Measurements from ENCODE around the gene TMEM128.

TMEM128 gene

GRCh38 chr4:4248029-4248884 lies at the start of gene TMEM128:
TSS of gene TMEM128 (minus strand) at chr4:4248223. CDS start at chr4:4248202, 21 bp downstream.
- peak; percentile 96 for DNase-seq (ENCODE audit: low read depth)
- TF ChIP-seq MYC (IDR thresholded peaks at IDR 0.05; ENCODE audit: low read depth, low read length) (no peak; the same call in none of the 2 replicates), MAX (IDR thresholded peaks at IDR 0.05; ENCODE audit: low read depth, low read length) (peak; percentile 54; the same call in 1 of the 2 replicates), POLR2A (IDR thresholded peaks at IDR 0.05; ENCODE audit: extremely low read depth, insufficient read length) (peak; percentile 95)
- H3K4me3 ChIP-seq (ENCODE audit: low read depth, low read length), result peak within 1 kb of the TSS; percentile 92

GRCh38 chr4:4296283-4296846 lies 48.3 kb upstream of the TMEM128 start:
- DNase-seq (ENCODE audit: low read depth), result no peak
- H3K4me3 ChIP-seq (ENCODE audit: low read depth, low read length), result no peak overlapping the region
- TF ChIP-seq MAX (IDR thresholded peaks at IDR 0.05; ENCODE audit: low read depth, low read length), result no peak
- no peak for TF ChIP-seq MYC (IDR thresholded peaks at IDR 0.05; ENCODE audit: low read depth, low read length)
- TF ChIP-seq CTCF (IDR thresholded peaks at IDR 0.05; ENCODE audit: low read depth, low read length), result no peak
- TF ChIP-seq POLR2A (IDR thresholded peaks at IDR 0.05; ENCODE audit: extremely low read depth, insufficient read length), result no peak

GRCh38 chr4:4293279-4293678 lies 45.3 kb upstream of the TMEM128 start:
- H3K4me3 ChIP-seq (ENCODE audit: low read depth, low read length), result no peak overlapping the region
- TF ChIP-seq MAX (IDR thresholded peaks at IDR 0.05; ENCODE audit: low read depth, low read length) (no peak), CTCF (IDR thresholded peaks at IDR 0.05; ENCODE audit: low read depth, low read length) (no peak), POLR2A (IDR thresholded peaks at IDR 0.05; ENCODE audit: extremely low read depth, insufficient read length) (no peak), MYC (IDR thresholded peaks at IDR 0.05; ENCODE audit: low read depth, low read length) (no peak)
- DNase-seq (ENCODE audit: low read depth), result no peak

- peak; percentile 98 for TF ChIP-seq MAX (IDR thresholded peaks at IDR 0.05; ENCODE audit: low read depth, low read length)
- no peak for TF ChIP-seq CTCF (IDR thresholded peaks at IDR 0.05; ENCODE audit: low read depth, low read length)
- TF ChIP-seq MYC (IDR thresholded peaks at IDR 0.05; ENCODE audit: low read depth, low read length), result peak; percentile 97
- TF ChIP-seq POLR2A (IDR thresholded peaks at IDR 0.05; ENCODE audit: extremely low read depth, insufficient read length), result peak; percentile 90
- peak; percentile 95 for DNase-seq (ENCODE audit: low read depth)
- peak within 1 kb of the TSS; percentile 90 for H3K4me3 ChIP-seq (ENCODE audit: low read depth, low read length)
Observed at GRCh38 chr4:4289941-4290850, 42.2 kb upstream of the TMEM128 start, which contains the start of the genes LYAR and ZBTB49. TSS of gene LYAR (minus strand) at chr4:4290154. CDS start at chr4:4283742, 6,412 bp downstream. TSS of gene ZBTB49 (plus strand) at chr4:4290251. CDS start at chr4:4299946, 9,695 bp downstream.

GRCh38 chr4:4289597-4289940 lies 41.5 kb upstream of the TMEM128 start:
- H3K4me3 ChIP-seq (ENCODE audit: low read depth, low read length), result peak overlapping the region; percentile 90
- no peak for DNase-seq (ENCODE audit: low read depth)

More at GRCh38 chr4:4289597-4289940, 41.5 kb upstream of the TMEM128 start:
- TF ChIP-seq POLR2A (IDR thresholded peaks at IDR 0.05; ENCODE audit: extremely low read depth, insufficient read length) (no peak), MYC (IDR thresholded peaks at IDR 0.05; ENCODE audit: low read depth, low read length) (no peak), CTCF (IDR thresholded peaks at IDR 0.05; ENCODE audit: low read depth, low read length) (no peak), MAX (IDR thresholded peaks at IDR 0.05; ENCODE audit: low read depth, low read length) (no peak)
